CMK (cell line): ENCODE results near the gene PRDM2.

ENCODE experiments used
- DNase-seq: peaks from one replicate; pipeline ENCODE4 v3.0.0-alpha.2; 2010; ENCODE audit warnings: low read depth

Gene PRDM2

GRCh38 chr1:13816016-13816760 lies 116.2 kb downstream of the PRDM2 start:
- no peak for DNase-seq

- DNase-seq, result no peak
Measured at GRCh38 chr1:13817906-13818305, 117.9 kb downstream of the PRDM2 start.

- no peak for DNase-seq
Measured at GRCh38 chr1:13818926-13819325, 118.9 kb downstream of the PRDM2 start.

- DNase-seq, result no peak
Measured at GRCh38 chr1:13819642-13820041, 119.7 kb downstream of the PRDM2 start.

- DNase-seq, result no peak
Measured at GRCh38 chr1:13820055-13820454, 120.1 kb downstream of the PRDM2 start.

- no peak for DNase-seq
Measured at GRCh38 chr1:13820456-13820855, 120.5 kb downstream of the PRDM2 start.

GRCh38 chr1:13823126-13823880 lies 123.3 kb downstream of the PRDM2 start:
- no peak for DNase-seq

GRCh38 chr1:13823936-13824335 lies 123.9 kb downstream of the PRDM2 start:
- no peak for DNase-seq

- no peak for DNase-seq
Measured at GRCh38 chr1:13824626-13825025, 124.6 kb downstream of the PRDM2 start.

GRCh38 chr1:13825033-13825432 lies 125.0 kb downstream of the PRDM2 start:
- no peak for DNase-seq

- DNase-seq, result no peak
Measured at GRCh38 chr1:13826009-13826408, 126.0 kb downstream of the PRDM2 start.

GRCh38 chr1:13826591-13826990 lies 126.6 kb downstream of the PRDM2 start:
- DNase-seq, result no peak

- DNase-seq, result no peak
Measured at GRCh38 chr1:13828454-13829151, 128.6 kb downstream of the PRDM2 start.

GRCh38 chr1:13829152-13829769 lies 129.3 kb downstream of the PRDM2 start:
- DNase-seq, result no peak

- no peak for DNase-seq
Measured at GRCh38 chr1:13830170-13830569, 130.2 kb downstream of the PRDM2 start.

GRCh38 chr1:13830616-13831280 lies 130.8 kb downstream of the PRDM2 start:
- DNase-seq, result no peak

GRCh38 chr1:13832100-13832499 lies 132.1 kb downstream of the PRDM2 start:
- DNase-seq, result no peak

GRCh38 chr1:13832536-13832935 lies 132.5 kb downstream of the PRDM2 start:
- no peak for DNase-seq

- no peak for DNase-seq
Measured at GRCh38 chr1:13836136-13836535, 136.1 kb downstream of the PRDM2 start.

- DNase-seq, result no peak
Measured at GRCh38 chr1:13836631-13837030, 136.6 kb downstream of the PRDM2 start.

- DNase-seq, result no peak
Measured at GRCh38 chr1:13838236-13838635, 138.2 kb downstream of the PRDM2 start.

GRCh38 chr1:13842497-13842896 lies 142.5 kb downstream of the PRDM2 start:
- DNase-seq, result no peak
